GM10266 (cell line): ENCODE data around the gene DIPK1B.

Experiments
- DNase-seq: peaks from one replicate; pipeline ENCODE4 v3.0.0; 2012; ENCODE audit errors: extremely low spot score
- TF ChIP-seq, protein P1 (sequence below): IDR thresholded peaks from 2 replicates; pipeline ENCODE4 v1.5.1; 2012; ENCODE audit warnings: mild to moderate bottlenecking, low read depth; ENCODE audit not compliant: control insufficient read depth, insufficient read depth; ENCODE audit errors: missing control alignments

Gene DIPK1B

DNA sequence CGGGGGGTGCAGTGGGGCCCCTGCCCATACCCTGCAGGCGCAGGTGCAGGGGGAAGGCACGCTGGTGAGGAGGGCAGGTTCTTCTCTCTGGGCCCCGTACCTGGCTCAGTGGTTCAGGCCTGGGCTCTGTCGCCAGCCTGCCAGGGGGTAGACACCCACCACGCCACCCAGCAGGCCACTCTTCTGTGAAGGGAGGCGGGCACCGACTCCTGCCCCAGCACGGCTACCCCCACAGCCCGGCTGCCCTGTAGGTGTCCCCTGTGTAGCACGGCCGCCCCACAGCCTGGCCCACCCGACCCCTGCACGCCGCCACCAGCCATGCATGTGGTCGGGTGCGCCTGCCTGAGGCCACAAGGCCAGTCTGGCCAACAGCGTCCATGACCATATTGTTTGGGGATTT lies 34.2 kb downstream of the DIPK1B start:
- TF ChIP-seq, protein P1, sequence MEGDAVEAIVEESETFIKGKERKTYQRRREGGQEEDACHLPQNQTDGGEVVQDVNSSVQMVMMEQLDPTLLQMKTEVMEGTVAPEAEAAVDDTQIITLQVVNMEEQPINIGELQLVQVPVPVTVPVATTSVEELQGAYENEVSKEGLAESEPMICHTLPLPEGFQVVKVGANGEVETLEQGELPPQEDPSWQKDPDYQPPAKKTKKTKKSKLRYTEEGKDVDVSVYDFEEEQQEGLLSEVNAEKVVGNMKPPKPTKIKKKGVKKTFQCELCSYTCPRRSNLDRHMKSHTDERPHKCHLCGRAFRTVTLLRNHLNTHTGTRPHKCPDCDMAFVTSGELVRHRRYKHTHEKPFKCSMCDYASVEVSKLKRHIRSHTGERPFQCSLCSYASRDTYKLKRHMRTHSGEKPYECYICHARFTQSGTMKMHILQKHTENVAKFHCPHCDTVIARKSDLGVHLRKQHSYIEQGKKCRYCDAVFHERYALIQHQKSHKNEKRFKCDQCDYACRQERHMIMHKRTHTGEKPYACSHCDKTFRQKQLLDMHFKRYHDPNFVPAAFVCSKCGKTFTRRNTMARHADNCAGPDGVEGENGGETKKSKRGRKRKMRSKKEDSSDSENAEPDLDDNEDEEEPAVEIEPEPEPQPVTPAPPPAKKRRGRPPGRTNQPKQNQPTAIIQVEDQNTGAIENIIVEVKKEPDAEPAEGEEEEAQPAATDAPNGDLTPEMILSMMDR: no peak
- no peak for DNase-seq

DNA sequence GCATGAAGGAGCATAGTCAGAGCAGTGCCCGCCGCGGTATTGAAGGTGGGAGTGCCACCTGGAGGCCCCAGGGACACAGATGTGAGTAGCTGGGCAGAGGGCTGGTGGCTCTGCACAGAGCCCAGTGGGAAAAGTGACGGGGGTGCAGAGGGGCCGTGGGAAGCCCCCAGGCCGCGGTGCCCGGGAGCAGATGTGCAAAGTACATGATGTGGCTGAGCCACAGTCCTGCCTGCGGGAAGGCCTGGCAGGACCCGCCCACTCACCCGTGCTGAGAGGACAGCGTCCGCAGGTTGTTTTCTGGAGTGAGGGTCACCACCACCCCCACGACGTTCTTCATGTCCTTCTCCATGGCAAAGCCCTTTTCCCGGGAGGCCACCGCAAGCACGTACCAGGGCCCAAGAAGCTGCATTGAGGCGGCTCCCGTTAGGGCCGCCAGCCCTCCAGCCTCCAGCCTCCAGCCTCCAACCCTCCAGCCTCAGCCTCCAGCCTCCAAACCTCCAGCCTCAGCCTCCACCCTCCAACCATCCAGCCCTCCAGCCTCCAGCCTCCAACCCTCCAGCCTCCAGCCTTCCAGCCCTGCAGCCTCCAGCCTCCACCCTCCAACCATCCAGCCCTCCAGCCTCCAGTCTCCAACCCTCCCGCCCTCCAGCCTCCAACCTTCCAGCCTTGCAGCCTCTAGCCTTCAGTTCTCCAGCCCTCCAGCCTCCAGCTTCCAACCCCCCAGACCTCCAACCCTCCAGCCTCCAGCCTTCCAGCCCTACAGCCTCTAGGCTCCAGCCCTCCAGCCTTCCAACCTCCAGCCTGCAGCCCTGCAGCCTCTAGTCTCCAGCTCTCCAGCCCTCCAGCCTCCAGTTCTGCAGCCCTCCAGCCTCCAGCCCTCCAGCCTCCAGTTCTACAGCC lies 35.0 kb downstream of the DIPK1B start:
- TF ChIP-seq, protein P1: no peak
- no peak for DNase-seq

DNA sequence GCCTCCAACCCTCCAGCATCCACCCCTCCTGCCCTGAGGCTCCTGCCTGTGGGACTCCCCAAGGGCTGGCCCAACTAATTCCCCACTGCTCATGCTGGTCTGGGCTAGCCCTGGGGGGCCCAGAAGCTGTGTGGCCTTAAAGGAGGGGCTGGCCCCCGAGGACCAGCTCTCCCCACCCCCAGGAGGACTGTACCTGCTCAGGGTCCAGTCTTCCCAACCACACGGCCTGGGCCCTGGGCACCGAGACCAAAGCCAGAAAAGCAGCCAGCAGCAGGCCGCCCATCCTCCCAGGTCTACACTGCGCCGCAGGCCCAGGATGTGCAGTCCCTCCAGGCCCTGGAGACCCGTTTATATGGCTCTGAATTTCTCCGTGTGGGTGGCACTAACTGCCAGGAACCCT lies 35.8 kb downstream of the DIPK1B start, which contains the start of gene LCN6:
LCN6 (minus strand) TSS at position 325 of the 400 bp plus-strand sequence; CDS start at position 283, 42 bp downstream.
- no peak for DNase-seq
- TF ChIP-seq, protein P1: no peak

DNA sequence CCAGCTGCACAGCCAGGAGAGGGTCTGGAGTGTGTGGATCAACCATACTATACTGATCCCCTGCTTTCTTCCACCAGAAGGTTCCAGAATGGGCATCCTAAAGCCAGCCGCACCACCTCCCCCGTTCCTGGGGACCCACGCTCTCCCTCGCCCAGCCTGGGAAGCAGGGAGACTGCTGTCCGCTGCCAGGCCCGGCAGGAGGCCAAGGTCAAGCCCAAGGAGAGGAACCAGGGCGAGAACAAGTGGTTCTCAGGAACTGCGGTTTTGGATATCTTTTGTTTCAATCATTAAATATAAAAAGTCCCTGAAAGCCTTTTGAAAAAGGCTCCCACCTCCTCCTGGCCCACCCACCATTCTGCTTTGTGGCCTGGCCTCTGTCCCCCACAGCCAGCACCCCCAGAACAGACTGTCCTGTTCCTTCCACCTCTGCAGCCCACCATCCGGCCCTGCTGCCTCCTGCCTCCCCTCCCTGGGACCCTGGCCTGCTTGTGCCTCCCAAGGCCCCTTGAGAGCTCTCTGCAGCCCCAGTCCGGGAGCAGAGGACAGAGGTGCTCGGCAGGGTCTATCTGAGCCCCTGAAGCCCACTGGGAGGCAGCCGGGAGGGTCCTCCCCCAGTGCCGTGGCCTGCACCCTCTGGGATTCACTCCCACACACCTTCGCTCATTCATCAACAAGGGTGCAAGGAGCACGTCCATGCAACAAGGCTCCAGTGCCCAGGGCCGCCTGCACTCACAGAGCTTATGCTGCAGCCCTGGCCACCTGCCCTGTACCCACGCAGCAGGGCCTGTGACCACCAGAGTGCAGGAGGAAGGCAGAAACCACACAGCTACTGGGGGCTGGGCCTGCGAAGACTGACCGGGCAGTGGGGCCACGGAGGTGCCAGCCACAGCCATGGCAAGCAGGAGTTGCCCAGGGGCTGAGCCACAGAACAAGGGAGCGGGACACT lies 36.6 kb downstream of the DIPK1B start:
- no peak for DNase-seq
- TF ChIP-seq, protein P1: no peak

DNA sequence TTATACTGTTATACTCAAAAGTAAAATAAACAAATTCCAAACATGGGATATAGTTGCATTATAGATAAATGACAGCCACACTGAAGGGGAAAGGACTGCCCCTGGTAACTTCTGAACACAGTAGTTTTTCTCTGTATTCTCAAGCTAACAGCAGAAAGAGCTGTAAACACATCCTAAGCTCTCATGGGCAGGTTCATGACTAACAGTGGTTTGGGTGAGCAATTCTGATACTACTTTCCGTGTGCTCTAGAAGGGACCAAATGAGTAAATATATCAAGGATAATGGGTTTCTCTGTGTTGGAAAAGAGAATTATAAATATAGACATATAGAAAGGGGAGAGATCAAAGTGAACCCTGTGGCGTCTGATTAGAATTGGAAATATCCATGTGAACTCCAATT lies 38.2 kb downstream of the DIPK1B start:
- DNase-seq: no peak
- TF ChIP-seq, protein P1: no peak

DNA sequence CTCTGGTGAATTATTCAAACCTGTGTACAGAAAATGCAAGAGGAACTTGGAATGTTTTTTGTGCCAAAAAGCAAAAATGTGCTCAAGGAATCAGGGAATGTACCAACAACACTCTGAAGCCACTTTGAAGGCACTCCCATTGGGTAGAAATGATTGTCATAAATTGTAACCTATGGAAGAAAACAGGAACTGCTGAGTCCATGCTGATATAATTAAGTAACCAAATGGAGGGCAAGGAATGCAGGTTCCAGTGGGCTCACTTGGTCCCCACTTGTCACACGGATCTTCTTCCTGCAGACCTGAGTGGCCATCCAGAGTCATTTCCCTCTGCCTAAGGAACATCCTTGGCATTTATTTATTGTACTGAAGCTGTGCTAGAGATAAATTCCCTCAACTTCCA lies 38.9 kb downstream of the DIPK1B start:
- DNase-seq: no peak
- TF ChIP-seq, protein P1: no peak
